ENCODE data around the gene GRWD1. TPM values are rescaled to one million over a fixed set of nuclear protein-coding genes. Genes with fewer than 3 reads are reported as not detected.

Gene GRWD1
- total and polyA plus RNA-seq, 2 of the 8 experiments (the other 6 are each of a cell fraction or from before 2014, with no cell fraction given) = 36.9 to 61.9 TPM

- FAIRE-seq (no peak), DNase-seq (ENCODE audit: low read depth in 1 of 2, low spot score in 2 of 2) (no peak)
- H3K79me2 ChIP-seq (ENCODE audit: control insufficient read depth in 1 of 2, insufficient read depth in 2 of 2, low read length in 2 of 2) = no peaks in the 10 kb centered on the region
- no peak overlapping the region for H3K4me2 ChIP-seq (ENCODE audit: insufficient read depth in 1 of 2, low read depth in 2 of 2, low read length in 2 of 2)
- H2BK12ac ChIP-seq (ENCODE audit: low read depth, low read length) = no peak overlapping the region
- no peak overlapping the region for H4K8ac ChIP-seq (ENCODE audit: extremely low read depth, insufficient read depth, low read length)
- H3K36me3 ChIP-seq (ENCODE audit: control insufficient read depth in 2 of 4, insufficient read depth in 4 of 4, low read length in 3 of 4) = no peaks in the 10 kb centered on the region
- no peak overlapping the region for H2BK5ac ChIP-seq (ENCODE audit: low read depth, low read length)
- no peaks in the 10 kb centered on the region for H3K27me3 ChIP-seq (replicated peaks in 1 of 4; ENCODE audit: control insufficient read depth in 3 of 4, extremely low read depth in 1 of 4, insufficient read depth in 3 of 4, low read length in 3 of 4)
- H3K56ac ChIP-seq (replicated peaks; ENCODE audit: insufficient read length, low read depth, low read length) = no peak overlapping the region
- H3K9me3 ChIP-seq (ENCODE audit: insufficient read depth in 2 of 2, low read depth in 1 of 2, low read length in 1 of 2) = no peaks in the 10 kb centered on the region
- H3K14ac ChIP-seq (ENCODE audit: insufficient read length) = no peak overlapping the region
- ChIA-PET CTCF (ENCODE audit: partially characterized antibody) (interaction anchor here (0.9 to 3.2 kb wide), 3 partner anchors 9 to 31 kb away, joined by 3 to 12 read pairs (median 6); partner anchors contain the start of gene KDELR1), POLR2A (ENCODE audit: partially characterized antibody) (interaction anchor here (0.6 kb wide), 1 partner anchor 37 kb away, joined by 3 read pairs; no protein-coding TSS in a partner anchor)
- H2BK15ac ChIP-seq (ENCODE audit: low read length) = no peak overlapping the region
- no peak overlapping the region for H2AFZ ChIP-seq (ENCODE audit: low read length)
- no peak overlapping the region for H4K91ac ChIP-seq (replicated peaks; ENCODE audit: insufficient read length, low read length)
- no peak for TF ChIP-seq MAFK (IDR thresholded peaks at IDR 0.05; ENCODE audit: low read depth, low read length)
- no peak for TF ChIP-seq TAF7 (optimal IDR thresholded peaks at IDR 0.05; ENCODE audit: borderline replicate concordance, low read depth, low read length)
- TF ChIP-seq BACH1 (IDR thresholded peaks at IDR 0.05; ENCODE audit: low read length) = no peak
- no peak for TF ChIP-seq SAP30 (IDR thresholded peaks at IDR 0.05; ENCODE audit: insufficient read depth, insufficient replicate concordance, low read length)
- no peak for TF ChIP-seq EP300 (IDR thresholded peaks at IDR 0.05; ENCODE audit: borderline replicate concordance in 1 of 2, low read depth in 2 of 2, low read length in 2 of 2)
- TF ChIP-seq CREB1 (IDR thresholded peaks at IDR 0.05) = no peak
- TF ChIP-seq YY1 (IDR thresholded peaks at IDR 0.05; ENCODE audit: low read depth, low read length) = no peak
- TF ChIP-seq ATF3 (IDR thresholded peaks at IDR 0.05; ENCODE audit: insufficient read depth, low read depth, low read length) = no peak
- TF ChIP-seq SP1 (IDR thresholded peaks at IDR 0.05; ENCODE audit: low read depth, low read length) = no peak
- TF ChIP-seq EZH2 (IDR thresholded peaks at IDR 0.05; ENCODE audit: low read depth, low read length, severe bottlenecking) = no peak
- no peak for TF ChIP-seq CHD1 (IDR thresholded peaks at IDR 0.05; ENCODE audit: low read depth, low read length)
- H3K4me1 ChIP-seq (replicated peaks in 1 of 4; ENCODE audit: control insufficient read depth in 3 of 4, insufficient read depth in 4 of 4, low read length in 3 of 4) = peaks cover 0 to 5% (median 3%) of the 10 kb centered on the region in 4 experiments; a peak in 4 of 7 replicates
- no peak overlapping the region for H2BK20ac ChIP-seq (ENCODE audit: low read length)
- H3K23me2 ChIP-seq (ENCODE audit: low read depth, low read length) = no peaks in the 10 kb centered on the region
- H3K27ac ChIP-seq (ENCODE audit: low read depth, low read length) = no peak overlapping the region
- WGBS, 2 experiments (ENCODE audit: extremely low coverage in 1 of 2, insufficient coverage in 1 of 2, insufficient read length in 1 of 2, insufficient replicate concordance in 2 of 2, low coverage in 1 of 2, low lambda C conversion rate in 2 of 2, missing lambda C conversion rate in 1 of 2) = 90% methylated on average over 16 of the region's 16 CpGs; no CpG with 5 or more reads in 1 of the 2 experiments
- H3K4me3 ChIP-seq (ENCODE audit: extremely low read depth in 1 of 4, insufficient read depth in 2 of 4, low read depth in 3 of 4, low read length in 4 of 4) = no peak overlapping the region
- no peak overlapping the region for H3K18ac ChIP-seq (ENCODE audit: extremely low read depth, low read length)
- no peak overlapping the region for H3K23ac ChIP-seq (ENCODE audit: insufficient read length)
- no peak overlapping the region for H2AK5ac ChIP-seq (ENCODE audit: low read depth, low read length)
- no peak overlapping the region for H2BK120ac ChIP-seq (replicated peaks; ENCODE audit: low read depth, low read length)
- H3K9ac ChIP-seq (replicated peaks in 1 of 4; ENCODE audit: extremely low read depth in 1 of 4, low read depth in 3 of 4, low read length in 3 of 4) = no peak overlapping the region
- H4K20me1 ChIP-seq (replicated peaks in 1 of 2; ENCODE audit: control insufficient read depth in 1 of 2, insufficient read depth in 2 of 2, low read length in 2 of 2) = peaks cover 0 to 1% of the 10 kb centered on the region in 2 experiments
- no peak overlapping the region for H4K5ac ChIP-seq (ENCODE audit: insufficient read length, low read depth, low read length)
- no peak overlapping the region for H3K4ac ChIP-seq (replicated peaks; ENCODE audit: insufficient read length, low read depth, low read length)
- no peaks in the 10 kb centered on the region; the same call in 1 of the 2 replicates for H3K79me1 ChIP-seq (ENCODE audit: low read depth, low read length)
These were observed 24.2 kb upstream of the GRWD1 start for GRCh38 chr19:48421548-48421947.
